ENCODE data around the gene THRB.
A peak's percentile ranks its signal among the peaks of the same experiment; 100 is the strongest.

THRB gene

GRCh38 chr3:24310887-24311286, 183.8 kb downstream of the THRB start:
- Histone ChIP-seq H3K79me2 (no peaks in the 10 kb centered on the region), H3K4me1 (peaks cover 5% of the 10 kb centered on the region), H3K4me3 (ENCODE audit: low read depth, low read length) (no peak overlapping the region), H3K4me2 (ENCODE audit: low read length) (no peak overlapping the region), H3K27ac (no peak overlapping the region), H3K27me3 (ENCODE audit: control insufficient read depth, insufficient read depth, low read length) (no peaks in the 10 kb centered on the region), H3K36me3 (ENCODE audit: control insufficient read depth, insufficient read depth, low read length) (no peaks in the 10 kb centered on the region), H2AFZ (no peak overlapping the region), H3K9me3 (ENCODE audit: control insufficient read depth, low read length) (no peaks in the 10 kb centered on the region), H3K9ac (no peak overlapping the region)
- no peak for TF ChIP-seq CTCF (IDR thresholded peaks at IDR 0.05)

DNA sequence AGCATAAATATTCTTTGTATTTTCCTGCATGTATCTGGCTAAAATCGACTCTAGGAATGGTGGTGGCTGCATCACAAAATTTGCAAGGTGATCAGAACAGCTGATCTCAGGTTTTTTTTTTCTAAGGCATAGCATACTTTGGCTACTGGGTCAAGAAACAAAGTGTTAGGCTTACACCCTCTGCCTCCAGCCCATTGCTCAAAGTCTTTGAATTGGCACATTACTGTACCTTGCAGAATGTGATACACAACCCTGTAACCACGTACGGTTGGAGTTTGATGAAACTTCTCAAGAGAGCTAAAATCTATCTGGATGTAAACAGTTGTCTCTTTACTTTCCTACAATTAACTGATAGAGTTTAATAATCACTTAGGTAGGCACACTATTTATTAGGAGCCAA, 188.1 kb downstream of the THRB start:
- H3K4me2 ChIP-seq (ENCODE audit: low read length): no peak overlapping the region
- H3K4me3 ChIP-seq (ENCODE audit: low read depth, low read length): no peak overlapping the region
- no peaks in the 10 kb centered on the region for H3K27me3 ChIP-seq (ENCODE audit: control insufficient read depth, insufficient read depth, low read length)
- H3K9ac ChIP-seq: no peak overlapping the region
- H3K36me3 ChIP-seq (ENCODE audit: control insufficient read depth, insufficient read depth, low read length): no peaks in the 10 kb centered on the region
- no peak overlapping the region for H3K27ac ChIP-seq
- no peaks in the 10 kb centered on the region for H3K9me3 ChIP-seq (ENCODE audit: control insufficient read depth, low read length)
- TF ChIP-seq CTCF (IDR thresholded peaks at IDR 0.05): no peak
- no peaks in the 10 kb centered on the region for H3K79me2 ChIP-seq
- H2AFZ ChIP-seq: no peak overlapping the region
- H3K4me1 ChIP-seq: peaks cover 16% of the 10 kb centered on the region

DNA sequence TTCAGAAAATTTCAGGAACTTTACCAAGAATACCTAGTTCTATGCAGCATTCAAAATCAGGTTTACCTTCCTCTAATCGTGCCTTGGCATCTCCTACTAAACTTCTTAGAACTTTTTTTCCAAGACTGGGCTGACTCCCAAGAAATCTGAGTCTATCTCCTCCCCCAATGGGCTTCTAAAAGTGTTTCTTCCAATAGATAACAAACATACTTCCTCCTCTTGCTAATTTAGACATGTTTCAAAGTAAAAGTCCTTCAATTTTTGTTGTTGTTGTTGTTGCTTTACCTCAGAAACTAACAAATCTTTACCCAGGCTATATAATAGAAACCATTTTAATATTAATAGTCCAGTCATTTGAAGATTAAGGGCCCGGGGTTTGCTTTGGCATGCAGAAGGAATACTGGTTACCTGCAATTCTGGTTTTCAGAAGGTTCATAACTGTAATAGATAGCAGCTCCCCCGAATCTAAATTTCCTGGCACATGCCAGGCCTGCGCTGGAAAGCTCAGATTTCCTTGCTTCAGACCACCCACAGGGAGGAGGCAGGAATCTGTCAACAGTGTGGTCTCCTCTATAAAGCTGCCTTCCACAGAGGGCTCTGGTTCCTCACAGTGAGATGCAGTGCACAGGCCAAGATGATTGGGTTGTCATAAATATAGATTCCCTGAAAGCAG, 188.7 kb downstream of the THRB start:
- no peak overlapping the region for H3K4me2 ChIP-seq (ENCODE audit: low read length)
- H2AFZ ChIP-seq: peak overlapping the region; percentile 58
- H3K27ac ChIP-seq: no peak overlapping the region
- no peaks in the 10 kb centered on the region for H3K27me3 ChIP-seq (ENCODE audit: control insufficient read depth, insufficient read depth, low read length)
- H3K79me2 ChIP-seq: no peaks in the 10 kb centered on the region
- H3K36me3 ChIP-seq (ENCODE audit: control insufficient read depth, insufficient read depth, low read length): no peaks in the 10 kb centered on the region
- no peak overlapping the region for H3K9ac ChIP-seq
- no peaks in the 10 kb centered on the region for H3K9me3 ChIP-seq (ENCODE audit: control insufficient read depth, low read length)
- peaks cover 16% of the 10 kb centered on the region for H3K4me1 ChIP-seq
- no peak for TF ChIP-seq CTCF (IDR thresholded peaks at IDR 0.05)
- H3K4me3 ChIP-seq (ENCODE audit: low read depth, low read length): no peak overlapping the region

DNA sequence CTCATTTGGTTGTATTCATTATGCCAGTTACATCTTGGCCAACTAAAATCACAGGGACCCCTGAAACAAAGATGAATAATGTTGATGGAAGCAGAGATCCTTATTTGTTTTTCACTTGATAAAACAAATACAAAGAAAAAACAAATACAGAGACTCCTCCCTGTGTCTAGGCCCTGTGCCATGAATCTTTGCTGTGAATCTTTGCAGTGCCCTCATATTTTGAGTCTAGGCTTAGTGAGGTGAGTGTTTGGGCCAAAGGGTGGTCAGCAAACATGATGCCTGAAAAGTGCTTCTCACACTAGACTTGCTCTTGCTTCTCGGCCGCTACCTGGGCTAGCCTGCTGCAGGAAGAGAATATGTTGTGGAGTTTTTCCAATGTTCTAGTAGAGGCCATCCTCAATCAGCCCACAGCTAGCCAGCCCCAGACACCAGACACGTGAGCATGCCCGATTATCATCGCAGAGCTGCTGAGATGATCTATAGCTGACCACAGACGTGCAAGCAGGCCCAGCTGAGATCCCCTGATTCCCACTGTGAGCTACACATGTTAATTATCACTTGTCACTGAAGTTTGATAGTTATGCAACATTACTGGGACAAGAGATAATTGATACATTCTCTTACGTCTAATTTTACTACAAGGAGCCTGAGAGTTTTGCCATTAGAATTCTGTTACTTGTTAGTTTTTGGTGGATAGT, 191.4 kb downstream of the THRB start:
- H3K36me3 ChIP-seq (ENCODE audit: control insufficient read depth, insufficient read depth, low read length): no peaks in the 10 kb centered on the region
- no peaks in the 10 kb centered on the region for H3K27me3 ChIP-seq (ENCODE audit: control insufficient read depth, insufficient read depth, low read length)
- no peaks in the 10 kb centered on the region for H3K79me2 ChIP-seq
- no peak overlapping the region for H2AFZ ChIP-seq
- H3K27ac ChIP-seq: no peak overlapping the region
- peaks cover 16% of the 10 kb centered on the region for H3K4me1 ChIP-seq
- no peaks in the 10 kb centered on the region for H3K9me3 ChIP-seq (ENCODE audit: control insufficient read depth, low read length)
- H3K4me2 ChIP-seq (ENCODE audit: low read length): no peak overlapping the region
- H3K9ac ChIP-seq: no peak overlapping the region
- no peak for TF ChIP-seq CTCF (IDR thresholded peaks at IDR 0.05)
- no peak overlapping the region for H3K4me3 ChIP-seq (ENCODE audit: low read depth, low read length)

GRCh38 chr3:24302396-24302795, 192.3 kb downstream of the THRB start:
- Histone ChIP-seq H3K4me3 (ENCODE audit: low read depth, low read length) (no peak overlapping the region), H3K36me3 (ENCODE audit: control insufficient read depth, insufficient read depth, low read length) (no peaks in the 10 kb centered on the region), H3K79me2 (no peaks in the 10 kb centered on the region), H3K9ac (no peak overlapping the region), H3K27ac (no peak overlapping the region), H3K27me3 (ENCODE audit: control insufficient read depth, insufficient read depth, low read length) (no peaks in the 10 kb centered on the region), H3K9me3 (ENCODE audit: control insufficient read depth, low read length) (no peaks in the 10 kb centered on the region), H3K4me1 (peaks cover 16% of the 10 kb centered on the region), H3K4me2 (ENCODE audit: low read length) (no peak overlapping the region), H2AFZ (no peak overlapping the region)
- TF ChIP-seq CTCF (IDR thresholded peaks at IDR 0.05): no peak
